B cell (primary cell): Measurements from ENCODE around the gene APOC3. TPM values are rescaled to one million over a fixed set of nuclear protein-coding genes. Genes with fewer than 3 reads are reported as not detected.

Experiments used
- ATAC-seq: fragments of 200-7000 bp; cut with Tn5 transposase; one replicate; pipeline ENCODE4 v1.10.0; 2021; ENCODE audit warnings: low read depth, mild to moderate bottlenecking, moderate number of reproducible peaks, moderate library complexity
- CTCF ChIA-PET: fragments of 350-600 bp; sonication (Branson Sonifier 250); formaldehyde crosslinking; loops from one replicate; lab custom pipeline; 2021; ENCODE audit warnings: antibody characterized with exemption, inconsistent platforms; lab: Charles Lee
- POLR2A ChIA-PET: fragments of 350-600 bp; sonication (Branson Sonifier 250); formaldehyde crosslinking; loops from one replicate; lab custom pipeline; 2021; ENCODE audit warnings: antibody characterized with exemption; lab: Charles Lee
- DNase-seq: peaks from one replicate; pipeline ENCODE4 v3.0.0; 2013
- H2AFZ ChIP-seq: 2 replicates; pipeline ENCODE4 v1.6.1; 2012; ENCODE audit warnings: mild to moderate bottlenecking, low read depth, low read length; ENCODE audit not compliant: insufficient read depth, poor library complexity, severe bottlenecking
- H3K27ac ChIP-seq, 2 donors: 1 replicate in 1 of 2; 2 replicates in 1 of 2; pipeline ENCODE4 v1.5.1; 2012 to 2013; ENCODE audit warnings: low read length in 2 of 2, mild to moderate bottlenecking in 2 of 2, moderate library complexity in 1 of 2
- H3K27me3 ChIP-seq, 4 experiments: fragments of 200-600 bp in 1 of 4; sonication (generic) in 1 of 4; replicated peaks in 1 of 4; 1 replicate in 2 of 4; 2 replicates in 2 of 4; pipeline versions ENCODE4 v1.6.1 to v1.7.0; 2013 to 2016; ENCODE audit warnings: low read length in 3 of 4, mild to moderate bottlenecking in 2 of 4, mixed read lengths in 1 of 4, moderate library complexity in 1 of 4; ENCODE audit not compliant: insufficient read depth in 4 of 4, control insufficient read depth in 3 of 4; ENCODE audit errors: control extremely low read depth in 1 of 4
- H3K36me3 ChIP-seq, 2 experiments: replicated peaks in 1 of 2; 1 replicate in 1 of 2; 2 replicates in 1 of 2; pipeline versions ENCODE4 v1.6.1 to v1.7.1; 2013; ENCODE audit warnings: low read length in 1 of 2; ENCODE audit not compliant: insufficient read depth in 2 of 2, control insufficient read depth in 1 of 2; ENCODE audit errors: control extremely low read depth in 1 of 2, extremely low read depth in 1 of 2
- H3K4me1 ChIP-seq, 2 donors: fragments of 200-600 bp in 1 of 2; sonication (generic) in 1 of 2; 1 replicate in 1 of 2; 2 replicates in 1 of 2; pipeline versions ENCODE4 v1.5.1 to v1.6.1; 2013 to 2017; ENCODE audit warnings: low read length in 2 of 2; ENCODE audit not compliant: control insufficient read depth in 2 of 2, insufficient read depth in 2 of 2
- H3K4me2 ChIP-seq: replicated peaks from 2 replicates; pipeline ENCODE3; 2012; ENCODE audit warnings: mild to moderate bottlenecking, low read depth, low read length; ENCODE audit not compliant: poor library complexity, severe bottlenecking
- H3K4me3 ChIP-seq, 5 experiments: fragments of 200-600 bp in 1 of 5; sonication (generic) in 1 of 5; 1 replicate in 3 of 5; 2 replicates in 2 of 5; pipeline versions ENCODE4 v1.5.1 to v1.7.0; 2011 to 2016; ENCODE audit warnings: low read length in 4 of 5, mild to moderate bottlenecking in 4 of 5, low read depth in 2 of 5, control low read depth in 1 of 5, moderate library complexity in 1 of 5; ENCODE audit not compliant: insufficient read depth in 1 of 5; ENCODE audit errors: control extremely low read depth in 1 of 5, extremely low read depth in 1 of 5
- H3K79me2 ChIP-seq: fragments of 200-600 bp; sonication (generic); one replicate; pipeline ENCODE4 v1.6.0; 2016; ENCODE audit warnings: low read length; ENCODE audit not compliant: control insufficient read depth, insufficient read depth
- H3K9ac ChIP-seq: fragments of 200-600 bp; sonication (generic); 2 replicates; pipeline ENCODE4 v1.6.1; 2017; ENCODE audit warnings: mild to moderate bottlenecking, low read length, moderate library complexity
- H3K9me3 ChIP-seq, 3 donors: one replicate each; pipeline versions ENCODE4 v1.6.1 to v1.7.1; 2013; ENCODE audit warnings: low read length in 2 of 3; ENCODE audit not compliant: control insufficient read depth in 2 of 3, insufficient read depth in 1 of 3; ENCODE audit errors: control extremely low read depth in 1 of 3
- H4K20me1 ChIP-seq: 2 replicates; pipeline ENCODE4 v1.6.0; 2012; ENCODE audit warnings: mild to moderate bottlenecking, low read length; ENCODE audit not compliant: insufficient read depth, control insufficient read depth, poor library complexity, severe bottlenecking
- H3K27ac Mint-ChIP-seq: one replicate; pipeline ENCODE4 v1.8.0; 2021; ENCODE audit warnings: mixed read lengths
- H3K27me3 Mint-ChIP-seq: one replicate; pipeline ENCODE4 v1.8.0; 2021; ENCODE audit warnings: mixed read lengths
- H3K4me1 Mint-ChIP-seq: one replicate; pipeline ENCODE4 v1.8.0; 2021; ENCODE audit warnings: mixed read lengths
- H3K4me3 Mint-ChIP-seq: one replicate; pipeline ENCODE4 v1.8.0; 2021; ENCODE audit warnings: mixed read lengths
- H3K9me3 Mint-ChIP-seq: one replicate; pipeline ENCODE4 v1.8.0; 2022; ENCODE audit warnings: mixed read lengths; ENCODE audit not compliant: insufficient read depth
- CTCF ChIP-seq: fragments of 200-600 bp; IDR thresholded peaks from one replicate; pipeline ENCODE4 v1.8.0; 2022; ENCODE audit warnings: antibody characterized with exemption, mild to moderate bottlenecking
- EZH2 ChIP-seq: IDR thresholded peaks from 2 replicates; pipeline ENCODE4 v1.6.1; 2012; ENCODE audit warnings: borderline replicate concordance, low read depth, mild to moderate bottlenecking, moderate library complexity, low read length; ENCODE audit not compliant: insufficient read depth, poor library complexity, severe bottlenecking
- WGBS: methylation state at CpG from one replicate; pipeline ENCODE4 v1.1.5; 2013; ENCODE audit warnings: missing lambda C conversion rate; ENCODE audit not compliant: insufficient coverage; 5-methylcytosine and 5-hydroxymethylcytosine counted together
- intact Hi-C: fragments of 100-400 bp; cut with micrococcal nuclease; formaldehyde crosslinking; loops from one replicate; pipeline ENCODE4 v1.10.0; 2022
- polyA plus RNA-seq: library from polyadenylated mRNA; depleted of rRNA; stranded (reverse); fragments of >200 nt; gene quantifications from 2 replicates; pipeline ENCODE4 v1.2.3, GENCODE V29; 2012
- total RNA-seq, 2 donors: library from RNA; stranded (reverse); fragments of 120-200 nt in 1 of 2; gene quantifications; 1 replicate in 1 of 2; 2 replicates in 1 of 2; pipeline versions ENCODE4 v1.2.3 to v1.2.4, GENCODE V29; 2013 to 2022

The APOC3 gene
- total and polyA plus RNA-seq, 2 donors (not counting 1 experiment from before 2014, with no cell fraction given), result not detected

GRCh38 chr11:116822575-116822974 is 7.1 kb upstream of the APOC3 start:
- 90% methylated on average over 5 of the region's 5 CpGs for WGBS
- no peak for DNase-seq
- CTCF ChIA-PET, result no interaction called here

More at GRCh38 chr11:116822575-116822974, 7.1 kb upstream of the APOC3 start:
- Histone ChIP-seq H3K36me3 (no peaks in the 10 kb centered on the region), H3K79me2 (no peaks in the 10 kb centered on the region), H3K27ac (no peak overlapping the region), H3K9ac (no peak overlapping the region), H3K9me3 (no peaks in the 10 kb centered on the region), H2AFZ (no peak overlapping the region), H4K20me1 (no peaks in the 10 kb centered on the region), H3K4me1 (no peaks in the 10 kb centered on the region), H3K4me3 (no peak overlapping the region), H3K4me2 (no peak overlapping the region), H3K27me3 (peaks cover 0 to 2% (median 0%) of the 10 kb centered on the region in 4 experiments)
- POLR2A ChIA-PET, result no interaction called here
- Mint-ChIP-seq H3K4me3 (no peak overlapping the region), H3K9me3 (no peaks in the 10 kb centered on the region), H3K4me1 (no peaks in the 10 kb centered on the region), H3K27me3 (no peaks in the 10 kb centered on the region), H3K27ac (no peak overlapping the region)
- TF ChIP-seq EZH2 (no peak), CTCF (no peak)
- intact Hi-C loops, result no loop called here
- no peak for ATAC-seq
